ENCODE measurements around the gene IP6K1. TPM values are rescaled to one million over a fixed set of nuclear protein-coding genes. Genes with fewer than 3 reads are reported as not detected.

Gene IP6K1
- total RNA-seq, 4 donors from 2014 or later, result 30.5 to 41.3 (median 35.8) TPM

DNA sequence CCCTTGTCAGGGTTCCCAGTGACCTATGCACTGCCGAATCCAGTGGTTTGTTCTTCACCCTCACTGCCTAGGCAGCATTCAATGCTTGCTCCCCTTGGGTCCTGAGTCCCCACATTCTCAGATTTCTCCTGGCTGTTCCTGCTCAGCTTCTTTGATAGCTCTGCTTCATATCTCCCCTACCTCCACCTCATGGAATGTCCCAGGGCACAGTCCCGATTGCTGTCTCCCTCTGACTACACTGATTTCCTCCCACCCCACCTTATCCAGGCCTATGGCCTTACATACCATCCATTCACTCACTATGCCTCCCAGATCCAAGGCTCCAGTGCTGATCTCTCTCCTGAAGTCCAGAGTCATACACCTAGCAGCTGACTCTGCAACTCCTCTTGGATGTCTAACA is 14.8 kb upstream of the IP6K1 start:
- ATAC-seq (ENCODE audit: low FRiP score) (no peak), DNase-seq (ENCODE audit: low spot score) (no peak)
- no peak for TF ChIP-seq CTCF (IDR thresholded peaks at IDR 0.05)

- peak; percentile 33 for ATAC-seq (ENCODE audit: low FRiP score)
- TF ChIP-seq CTCF (IDR thresholded peaks at IDR 0.05), result no peak
- DNase-seq (ENCODE audit: low spot score), result no peak
Measured at GRCh38 chr3:49799761-49800160, 13.4 kb upstream of the IP6K1 start, which contains the start of gene CDHR4. Gene CDHR4, minus strand, starts transcription at chr3:49799873. Its CDS starts 61 bp downstream, at chr3:49799812.

DNA sequence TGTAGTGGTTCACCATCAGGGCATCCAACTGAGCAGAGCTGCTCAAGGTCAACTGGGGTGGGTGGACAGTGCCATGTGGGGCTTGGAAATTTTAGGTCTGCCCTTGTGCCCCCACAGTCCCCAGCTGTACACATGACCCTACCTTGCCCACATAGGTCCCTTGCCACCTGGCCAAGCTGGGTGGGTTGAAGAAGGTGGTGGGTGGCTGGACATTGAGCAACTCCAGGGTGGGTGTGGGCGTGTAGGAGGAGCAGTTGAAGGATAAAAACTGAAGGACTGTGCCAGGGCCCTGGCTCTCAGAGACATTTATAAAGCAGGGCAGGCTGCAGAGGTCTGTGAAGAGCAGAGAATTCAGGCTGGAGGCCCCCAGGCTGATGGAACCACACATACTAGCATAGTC is 12.8 kb upstream of the IP6K1 start:
- ATAC-seq (ENCODE audit: low FRiP score) (no peak), DNase-seq (ENCODE audit: low spot score) (no peak)
- no peak for TF ChIP-seq CTCF (IDR thresholded peaks at IDR 0.05)

DNA sequence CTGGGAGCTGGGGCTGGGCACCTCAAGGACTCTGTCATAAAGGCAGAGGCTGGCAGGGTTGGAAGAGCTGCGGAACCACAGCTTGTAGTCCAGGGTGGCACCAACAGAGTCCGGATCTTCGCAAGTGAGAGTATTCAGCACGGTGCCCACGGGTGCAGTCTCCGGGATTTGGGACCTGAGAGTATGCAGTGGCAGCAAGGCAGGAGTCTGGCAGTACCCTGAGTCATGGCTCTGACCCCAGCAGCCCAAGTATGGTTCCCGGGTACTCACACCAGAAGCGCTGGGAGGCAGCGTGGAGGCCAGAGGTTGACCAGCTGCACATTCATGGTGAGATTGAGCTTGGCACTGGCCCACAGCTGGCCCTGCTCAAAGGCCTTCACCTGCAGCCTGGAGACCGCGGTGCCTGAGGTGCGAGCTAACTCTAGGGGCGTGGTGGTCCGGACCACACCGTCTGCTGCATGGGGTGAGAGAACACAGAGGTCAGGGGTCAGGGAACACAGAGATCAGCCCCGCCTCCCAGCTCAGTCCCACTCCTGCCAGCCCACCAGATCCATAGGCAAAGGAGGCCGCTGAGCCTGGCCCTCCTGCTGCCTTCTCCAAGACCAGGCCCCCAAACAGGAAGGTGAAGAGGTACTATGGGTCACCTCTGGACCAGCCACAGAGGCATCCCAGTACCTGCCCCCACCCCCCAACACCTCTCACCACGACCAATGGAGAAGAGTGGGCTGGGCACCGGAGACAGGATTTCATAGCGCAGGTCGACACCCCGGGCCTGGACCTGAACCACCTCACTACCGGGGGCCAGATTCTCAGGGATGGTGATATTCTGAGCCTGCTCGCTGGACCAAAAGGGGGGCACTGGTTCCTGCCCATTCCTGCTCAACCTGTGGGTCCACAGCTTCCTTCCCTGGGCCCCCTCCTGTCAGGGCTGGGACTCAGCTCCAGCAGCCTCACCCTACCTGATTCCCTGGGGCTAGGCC is 8.9 kb upstream of the IP6K1 start:
- ATAC-seq (ENCODE audit: low FRiP score), result no peak
- DNase-seq (ENCODE audit: low spot score), result no peak
- TF ChIP-seq CTCF (IDR thresholded peaks at IDR 0.05), result no peak

DNA sequence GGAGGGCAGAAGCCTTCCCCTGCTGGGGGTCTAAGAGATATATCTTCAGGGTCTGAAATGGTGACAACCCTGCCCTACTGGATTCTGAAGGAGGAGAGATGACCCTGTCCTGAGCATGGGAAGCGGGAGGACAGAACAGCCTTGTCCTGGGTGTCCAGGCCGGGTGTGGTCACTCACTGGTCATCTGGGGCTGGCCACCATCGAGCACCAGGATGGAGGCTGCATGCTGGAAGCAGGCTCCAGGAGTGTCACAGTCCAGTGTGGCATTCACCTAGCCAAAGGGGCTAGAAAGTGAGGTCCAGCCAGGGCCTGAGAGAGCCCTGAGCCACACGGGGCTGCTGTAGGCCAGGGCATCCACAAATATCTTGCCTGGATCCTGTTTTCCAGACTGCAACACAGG is 8.1 kb upstream of the IP6K1 start:
- DNase-seq (ENCODE audit: low spot score), result no peak
- no peak for ATAC-seq (ENCODE audit: low FRiP score)
- TF ChIP-seq CTCF (IDR thresholded peaks at IDR 0.05), result no peak

DNA sequence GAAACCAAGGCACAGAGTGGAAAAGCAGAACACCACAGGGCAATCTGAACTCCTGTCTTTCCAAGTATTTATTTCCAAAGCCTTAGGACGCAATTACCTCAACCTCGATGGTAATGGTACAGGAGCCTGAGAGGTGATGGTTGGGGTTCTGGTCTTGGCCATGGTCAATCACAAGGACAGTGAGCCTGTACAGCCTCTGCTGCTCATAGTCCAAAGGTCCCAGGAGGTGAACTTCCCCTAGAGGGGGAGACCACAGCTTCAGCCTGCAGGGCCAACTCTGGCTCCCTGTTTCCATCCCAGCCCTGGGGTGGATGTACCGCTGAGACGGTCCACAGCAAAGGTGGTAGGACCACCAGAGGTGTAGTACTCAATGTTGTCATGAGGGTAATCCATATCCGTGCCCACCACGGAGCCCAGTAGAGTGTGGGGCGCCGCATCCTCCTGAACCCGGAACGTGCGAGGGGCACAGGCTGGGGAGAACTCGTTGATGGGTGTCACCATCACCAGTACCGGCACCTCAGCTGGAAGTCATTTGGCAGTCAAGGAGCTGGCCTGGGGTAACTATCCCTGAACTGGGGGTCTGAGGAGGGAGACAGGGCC is 7.2 kb upstream of the IP6K1 start:
- no peak for DNase-seq (ENCODE audit: low spot score)
- TF ChIP-seq CTCF (IDR thresholded peaks at IDR 0.05), result no peak
- no peak for ATAC-seq (ENCODE audit: low FRiP score)

Data from omental fat pad (tissue), 4 donors.